NOMO-1 treated with DMSO at 0.1 percent for 48 hours (cell line): ENCODE measurements around the gene STK32C.

Experiments
- DNase-seq: peaks from one replicate; lab custom pipeline; 2025; ENCODE audit not compliant: unreplicated experiment; lab: John Stamatoyannopoulos, UW

STK32C gene

DNA sequence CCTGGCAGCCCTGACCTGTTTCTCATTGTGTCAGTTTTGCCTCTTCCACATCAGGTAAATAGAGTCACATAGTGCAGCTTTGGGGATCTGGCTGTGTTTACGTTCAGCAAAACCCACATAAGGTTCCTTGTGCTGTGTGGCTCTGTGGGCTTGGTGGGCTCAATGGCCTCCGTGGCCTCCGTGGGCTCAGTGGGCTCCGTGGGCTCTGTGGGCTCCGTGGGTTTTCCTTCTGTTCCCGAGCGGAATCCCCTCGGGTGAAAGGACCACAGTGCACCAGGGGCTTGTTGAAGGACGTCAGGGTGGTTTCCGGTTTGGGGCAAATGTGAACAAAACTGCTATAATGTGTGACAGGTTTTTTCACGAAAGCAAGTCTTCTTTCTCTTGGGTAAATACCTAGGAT lies 133.5 kb downstream of the STK32C start:
- no peak for DNase-seq

DNA sequence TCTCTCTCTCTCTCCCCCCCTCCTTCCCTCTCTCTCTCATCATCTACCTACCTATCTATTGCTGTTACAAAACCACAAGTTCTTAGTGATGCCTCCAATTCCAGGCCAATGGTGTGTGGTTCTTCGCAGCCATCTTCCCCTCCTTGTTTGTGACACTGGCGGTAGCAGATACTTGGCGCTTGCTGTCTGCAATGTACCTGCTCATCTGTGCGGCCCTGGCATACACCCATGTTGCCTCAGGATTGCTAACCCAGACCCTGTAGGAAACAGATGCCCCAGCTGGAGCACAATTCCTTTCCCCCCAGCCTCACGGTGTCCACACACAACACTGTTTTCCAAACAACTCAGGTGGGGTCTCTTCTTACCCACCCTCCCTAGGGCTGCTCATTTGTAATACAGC lies 134.6 kb downstream of the STK32C start:
- no peak for DNase-seq

DNA sequence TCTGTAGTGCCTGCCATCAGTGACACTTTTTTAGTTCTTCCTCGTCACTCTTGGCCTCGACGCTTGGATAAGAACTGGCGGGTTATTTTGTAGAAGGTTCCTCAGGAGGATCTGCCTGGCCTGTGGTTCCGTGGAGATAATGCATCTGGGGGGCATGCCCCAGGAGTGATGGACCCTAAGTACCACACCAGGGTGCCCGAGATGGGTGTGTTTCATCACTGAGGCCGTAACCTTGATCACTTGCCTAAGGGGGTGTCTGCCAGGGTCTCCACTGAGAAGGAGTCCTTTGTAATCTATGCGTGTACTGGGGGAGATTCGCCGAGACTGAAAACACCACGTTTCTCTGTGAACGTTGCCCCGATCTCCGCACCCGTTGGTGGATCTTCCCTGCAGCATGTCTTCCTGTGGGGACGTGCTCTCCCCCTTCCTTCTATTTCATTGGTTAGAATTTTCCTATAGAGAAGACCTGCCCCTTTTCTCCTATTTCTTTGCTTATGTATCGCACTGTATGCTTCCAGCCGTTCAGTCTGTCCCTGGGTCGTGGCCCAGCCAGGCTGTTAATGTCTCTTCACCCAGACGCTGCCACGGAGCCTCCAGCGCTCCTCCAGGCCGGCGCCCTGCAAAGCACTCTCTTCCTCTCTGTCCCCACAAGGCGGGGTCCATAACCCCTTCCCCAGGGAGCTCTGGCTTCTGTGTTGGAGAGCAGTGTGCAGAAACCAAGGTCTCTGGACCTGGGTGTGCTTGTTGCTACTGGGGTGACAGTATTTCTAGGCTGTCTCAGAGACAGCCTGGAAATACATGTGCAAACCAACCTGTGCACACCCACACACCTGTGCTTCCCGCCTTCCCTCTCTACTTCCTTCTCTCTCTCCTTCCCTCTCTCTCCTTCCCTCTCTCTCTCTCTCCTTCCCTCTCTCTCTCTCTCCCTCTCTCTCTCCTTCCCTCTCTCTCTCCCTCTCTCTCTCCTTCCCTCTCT lies 135.4 kb downstream of the STK32C start:
- DNase-seq, result no peak

DNA sequence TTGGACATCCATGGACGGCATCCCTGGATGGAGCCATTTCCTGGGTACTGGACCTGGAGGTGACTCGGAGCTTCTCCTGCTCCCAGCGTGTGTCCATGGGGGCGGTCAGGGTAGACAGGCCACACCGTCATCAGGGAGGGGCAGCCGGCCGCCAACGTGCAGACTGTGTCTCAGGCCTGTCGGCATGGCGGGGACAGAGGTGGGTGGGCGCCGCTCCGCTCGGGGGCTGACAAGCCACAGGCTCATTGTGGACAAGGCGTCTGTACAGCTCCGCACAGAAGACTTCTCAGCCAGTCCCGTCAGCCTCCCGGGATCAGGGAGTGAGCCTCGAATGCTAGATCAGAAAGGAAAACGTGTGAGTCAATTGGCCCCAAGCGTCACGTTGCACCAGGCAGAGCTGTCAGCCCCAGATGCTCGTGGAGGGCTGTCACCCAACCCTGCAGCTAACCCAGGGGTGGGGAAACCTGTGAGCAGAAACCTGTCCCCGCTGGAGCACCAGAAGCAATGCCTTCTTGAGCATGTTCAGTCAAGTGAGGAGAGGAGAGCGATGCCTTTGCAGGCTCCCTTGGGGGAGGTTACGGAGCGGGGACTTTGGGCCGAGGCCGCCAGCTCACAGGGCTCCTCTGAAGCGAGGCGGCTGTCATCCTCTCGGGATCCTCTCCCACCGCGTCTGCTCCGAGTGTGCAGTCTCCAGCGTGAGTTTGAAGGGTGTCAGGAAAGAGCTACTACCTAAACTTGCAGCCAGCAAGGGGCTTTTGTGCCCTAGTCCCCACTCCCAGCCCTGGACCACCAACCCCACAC lies 137.0 kb downstream of the STK32C start:
- no peak for DNase-seq

DNA sequence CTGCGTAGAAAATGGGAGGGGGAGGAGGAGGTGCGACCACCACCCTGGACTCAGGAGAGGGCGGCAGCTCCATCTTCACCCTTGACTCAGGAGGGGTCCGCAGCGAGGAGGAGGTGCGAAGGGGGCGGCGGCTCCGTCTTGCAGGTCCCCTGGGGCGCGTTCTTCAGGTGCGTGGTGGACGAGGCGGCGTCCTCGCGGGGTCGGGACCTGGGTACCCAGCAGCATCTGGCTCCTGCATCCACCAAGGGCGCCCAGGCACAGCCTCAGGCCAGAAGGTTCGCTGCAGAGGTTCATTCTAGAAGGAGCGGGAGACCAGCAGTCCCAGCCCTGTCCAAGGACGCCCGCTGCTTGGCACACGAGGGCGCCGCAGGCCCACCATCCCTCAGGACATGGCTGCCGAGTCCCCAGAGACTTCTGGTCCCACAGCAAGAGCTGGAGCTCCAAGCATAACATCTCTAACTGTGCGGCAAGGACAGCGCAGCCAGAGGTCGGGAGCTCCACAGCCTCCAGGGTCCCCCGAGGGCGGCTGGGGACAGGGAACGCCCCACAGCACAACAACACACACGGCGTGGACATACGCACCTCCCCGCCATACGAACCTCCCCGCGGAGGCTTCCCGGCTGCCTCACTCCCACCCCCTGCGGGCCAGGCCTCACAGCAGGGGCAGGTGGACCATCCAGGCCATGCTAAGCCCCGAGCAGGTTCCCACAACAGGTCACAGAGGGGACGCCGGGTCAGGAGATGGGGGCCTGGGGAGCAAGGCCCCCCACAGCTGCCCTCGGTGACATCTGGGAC lies 137.8 kb downstream of the STK32C start:
- DNase-seq, result no peak

DNA sequence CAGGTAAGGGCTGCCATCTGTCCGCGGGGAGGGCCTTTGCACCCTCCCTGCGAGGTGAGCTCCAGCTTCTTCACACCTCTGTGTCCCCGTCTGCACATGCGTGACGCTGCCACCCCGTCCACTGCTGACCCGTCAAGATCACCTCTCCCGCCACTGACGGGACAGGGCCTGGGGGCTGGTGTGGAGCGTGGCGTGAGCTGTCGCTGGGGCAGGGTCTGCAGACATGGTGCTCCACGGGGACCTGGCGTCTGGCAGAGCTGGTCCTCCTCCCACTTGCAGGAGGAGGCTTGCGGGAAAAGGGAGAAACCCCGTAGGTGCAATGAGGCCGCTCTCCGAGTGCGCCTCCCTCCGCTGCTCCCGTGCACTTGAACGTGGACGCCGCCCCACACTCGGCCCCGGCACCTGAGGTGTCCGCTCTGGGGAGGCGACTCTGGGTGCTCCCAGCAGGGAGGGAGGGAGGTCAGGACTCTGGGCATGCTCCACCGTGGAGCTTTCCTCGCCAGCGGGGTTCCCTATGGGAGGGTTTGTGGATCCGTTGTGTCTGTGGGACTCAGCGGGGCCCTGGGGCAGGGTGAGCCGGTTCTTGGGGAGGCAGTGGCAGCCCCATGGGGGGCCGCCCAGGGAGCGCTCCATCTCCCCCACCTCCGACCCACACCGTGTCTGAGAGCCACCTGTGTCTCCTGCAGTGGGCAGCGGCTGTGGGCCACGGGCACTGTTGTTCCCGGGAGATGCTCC lies 138.6 kb downstream of the STK32C start:
- no peak for DNase-seq

DNA sequence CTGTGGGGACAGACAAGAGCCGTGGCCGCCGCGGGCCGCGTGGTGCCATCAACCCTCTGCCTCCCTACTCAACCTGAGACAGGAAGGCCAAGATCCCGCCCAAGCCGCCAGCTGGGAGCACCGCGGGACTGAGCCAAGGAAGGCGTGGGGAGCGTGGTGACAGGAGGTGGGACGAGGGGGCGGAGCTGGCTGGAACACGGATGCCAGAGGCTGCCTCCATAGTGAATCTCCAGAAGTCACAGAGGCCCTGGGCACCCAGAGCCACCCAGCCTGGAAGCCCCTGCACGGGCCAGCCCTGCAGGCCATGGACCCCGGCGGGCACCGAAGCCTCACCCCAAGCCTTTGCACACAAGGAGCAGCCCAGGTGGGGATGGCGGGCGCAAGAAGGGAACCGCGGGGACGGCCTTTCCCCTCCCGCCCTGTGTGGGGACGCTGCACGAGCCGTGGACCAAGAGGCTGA lies 139.1 kb downstream of the STK32C start:
- DNase-seq, result no peak

DNA sequence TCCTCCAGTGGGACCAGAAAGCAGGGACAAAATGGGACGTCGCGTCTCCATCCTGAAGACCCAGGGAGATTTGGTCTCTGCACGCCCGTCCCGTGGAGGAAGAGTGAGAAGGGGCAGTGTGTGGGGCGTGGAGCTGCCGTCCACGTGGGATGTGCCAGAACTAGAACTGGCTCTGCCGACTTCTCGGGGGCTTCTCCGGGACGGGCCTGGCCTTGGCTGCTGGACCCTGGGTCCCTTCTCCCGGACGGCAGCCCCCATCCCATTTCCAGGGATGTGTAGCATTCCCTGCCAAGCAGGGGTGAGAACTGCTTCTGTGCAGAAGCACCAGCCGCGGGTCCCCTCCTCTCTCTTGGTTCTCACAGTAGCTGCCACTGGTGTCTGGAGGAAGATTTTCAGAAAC lies 139.8 kb downstream of the STK32C start:
- DNase-seq, result no peak

DNA sequence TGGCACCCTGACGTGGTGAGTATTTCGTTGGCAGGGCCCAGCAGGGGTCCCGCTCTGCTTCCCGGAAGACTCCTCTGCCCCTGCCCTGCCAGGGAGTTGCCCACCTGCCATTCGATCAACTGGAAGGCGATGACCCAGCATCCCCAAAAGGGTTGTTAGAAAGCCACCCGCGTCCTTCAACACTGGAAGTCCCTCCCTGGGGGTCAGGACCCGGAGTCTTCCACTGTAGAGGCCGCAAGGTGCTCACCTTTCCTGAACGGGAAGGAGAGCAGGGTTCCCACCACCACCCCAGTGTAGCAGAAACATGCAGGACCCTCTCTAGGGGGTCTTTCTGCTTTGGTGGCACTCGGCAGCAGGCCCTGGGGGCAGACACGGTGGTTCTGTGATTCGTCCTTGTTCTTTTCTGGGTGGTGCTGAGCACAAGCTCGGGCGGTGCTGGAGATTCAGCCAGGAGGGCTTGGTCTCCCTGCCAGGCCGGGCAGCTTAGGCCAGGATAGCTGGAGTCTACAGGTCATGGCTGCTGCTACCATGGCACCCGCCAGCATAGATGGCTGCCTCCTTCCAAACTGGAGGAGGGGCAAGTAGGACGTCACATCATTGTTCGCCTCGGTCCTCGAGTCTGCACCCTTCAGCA lies 140.6 kb downstream of the STK32C start:
- no peak for DNase-seq

DNA sequence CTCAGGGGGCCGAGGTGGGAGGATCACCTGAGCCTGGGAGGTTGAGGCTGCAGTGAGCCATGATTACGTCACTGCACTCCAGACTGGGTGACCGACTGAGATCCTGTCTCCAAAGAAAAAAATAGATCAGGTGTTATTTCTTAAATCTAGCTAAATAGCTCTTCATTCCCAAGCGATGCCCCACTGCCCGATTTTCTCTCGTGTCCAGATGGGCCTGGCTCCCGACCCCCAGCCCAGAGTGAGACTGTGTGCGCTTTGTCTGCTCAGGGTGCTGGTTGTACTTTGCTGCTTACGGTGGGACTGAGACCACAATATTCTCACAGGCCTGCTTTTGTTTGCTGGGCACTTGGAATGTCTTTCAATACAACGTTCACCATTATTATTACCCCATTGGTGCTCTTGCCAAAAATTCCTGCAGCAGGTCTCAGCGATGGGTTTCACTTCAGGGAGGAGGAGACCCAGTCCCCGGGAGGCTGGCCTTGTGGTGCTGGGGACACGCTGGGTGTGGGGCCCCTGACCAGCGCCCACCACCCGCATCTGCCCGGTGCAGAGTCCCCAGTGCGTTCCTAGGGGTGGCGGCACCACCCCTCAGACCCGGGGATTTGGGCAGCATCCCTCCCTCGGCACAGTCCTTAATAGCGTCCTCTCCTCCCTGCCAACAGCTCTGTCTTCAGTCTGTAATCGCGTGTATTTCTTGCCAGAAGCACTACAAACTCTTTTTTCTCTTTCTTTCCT lies 141.4 kb downstream of the STK32C start:
- DNase-seq, result no peak

DNA sequence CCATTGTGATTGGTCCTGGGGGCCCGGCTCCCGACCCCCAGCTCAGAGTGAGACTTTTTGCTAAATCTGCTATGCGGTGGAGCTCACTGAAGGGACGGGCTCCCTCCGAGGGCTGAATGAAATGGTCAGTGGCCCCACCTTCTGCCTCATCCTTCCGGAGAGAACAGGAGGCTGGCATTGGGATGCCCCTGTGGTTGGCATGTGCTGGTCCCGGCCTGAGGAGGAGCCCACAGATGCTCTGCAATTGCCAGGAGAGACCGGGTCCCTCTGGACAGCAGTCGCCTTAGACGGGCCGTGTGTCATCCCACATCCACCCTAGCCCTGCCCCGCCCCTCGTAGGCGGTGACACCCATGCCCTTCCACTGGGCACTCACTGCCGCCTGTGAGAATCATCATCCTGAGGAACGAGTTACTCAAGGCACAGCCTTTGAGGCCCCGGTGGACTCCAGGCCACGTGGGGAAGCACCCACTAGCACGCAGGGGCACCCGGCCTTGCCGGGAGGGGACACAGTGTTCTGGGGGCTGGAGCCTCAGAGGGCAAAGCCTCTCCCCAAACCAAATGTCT lies 142.3 kb downstream of the STK32C start:
- DNase-seq, result no peak

DNA sequence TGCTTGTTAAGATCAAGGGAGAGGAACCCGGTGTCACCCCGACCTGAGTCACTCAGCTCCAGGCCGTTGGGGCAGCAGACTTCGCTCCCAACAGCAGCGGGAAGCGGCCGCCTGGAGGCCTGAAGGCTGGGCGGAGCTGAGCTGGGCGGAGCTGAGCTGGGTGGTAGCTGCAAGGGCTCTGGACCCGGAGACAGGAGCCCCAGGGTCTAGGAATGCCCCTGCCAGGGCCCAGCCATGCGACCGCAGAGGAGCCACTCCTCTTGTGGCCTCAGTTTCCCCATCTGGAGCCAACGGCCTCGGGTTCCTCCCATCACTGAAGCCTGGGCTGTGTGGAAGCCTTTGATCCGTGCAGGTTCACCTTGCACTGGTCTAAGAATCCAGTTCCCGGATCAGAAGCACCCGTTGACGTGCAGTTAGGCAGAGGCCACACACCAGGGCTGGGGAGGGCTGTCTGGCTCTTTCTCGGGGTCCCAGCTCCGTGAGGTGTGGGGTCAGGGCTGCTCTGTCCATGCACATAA lies 142.9 kb downstream of the STK32C start:
- no peak for DNase-seq

DNA sequence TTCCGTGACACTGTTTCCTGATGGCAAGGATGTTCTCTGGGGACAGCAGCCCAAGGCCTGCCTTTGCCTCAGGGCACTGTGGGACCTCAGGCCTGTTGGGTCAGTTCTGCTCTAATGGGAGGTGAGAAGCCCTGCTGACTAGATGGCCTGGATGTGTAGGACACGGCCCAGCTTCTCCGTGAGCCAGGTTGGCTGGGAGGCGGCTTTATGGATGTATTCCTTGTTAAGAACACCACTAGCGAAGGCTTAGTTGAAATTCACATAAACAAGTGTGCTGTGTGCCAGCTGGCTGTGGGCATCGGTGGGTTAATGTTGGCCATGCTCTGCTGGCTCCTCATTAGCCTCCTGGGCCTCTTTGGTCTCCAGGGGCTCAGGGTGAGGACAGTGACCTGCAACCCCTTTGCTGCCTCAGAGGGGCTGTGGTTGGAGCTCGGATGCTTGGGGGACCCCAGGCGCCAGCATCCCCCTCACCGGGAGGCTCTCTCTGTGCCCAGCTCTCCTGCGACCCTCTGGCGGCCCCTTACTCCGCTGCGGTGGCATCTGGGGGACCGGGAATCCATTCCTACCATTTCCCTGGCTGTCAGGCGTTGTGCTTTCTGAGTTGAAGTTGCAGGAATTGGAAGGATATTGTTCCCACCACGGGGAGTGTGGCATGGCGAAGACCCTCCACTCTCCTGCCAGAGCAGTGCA lies 143.8 kb downstream of the STK32C start:
- no peak for DNase-seq

DNA sequence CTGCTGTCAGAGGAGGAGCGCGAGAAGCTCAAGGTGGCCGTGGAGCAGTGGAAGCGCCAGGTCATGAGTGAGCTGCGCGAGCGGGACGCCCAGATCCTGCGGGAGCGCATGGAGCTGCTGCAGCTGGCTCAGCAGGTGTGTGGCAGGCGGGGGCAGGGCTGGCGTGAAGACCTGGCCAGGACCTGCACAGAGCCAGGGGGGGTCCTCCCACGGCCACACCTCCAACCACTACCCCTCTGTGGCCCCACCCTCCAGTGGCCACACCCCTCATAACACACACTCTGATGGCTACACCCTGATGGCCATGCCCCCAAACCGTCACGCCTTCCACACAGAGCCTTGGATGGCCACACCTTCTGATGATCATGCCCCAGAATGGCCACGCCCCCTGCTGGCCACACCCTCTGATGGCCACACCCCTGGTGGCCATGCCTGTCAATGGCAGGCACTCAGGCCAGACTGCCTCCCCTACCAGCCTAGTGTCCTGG lies 144.4 kb downstream of the STK32C start:
- no peak for DNase-seq

DNA sequence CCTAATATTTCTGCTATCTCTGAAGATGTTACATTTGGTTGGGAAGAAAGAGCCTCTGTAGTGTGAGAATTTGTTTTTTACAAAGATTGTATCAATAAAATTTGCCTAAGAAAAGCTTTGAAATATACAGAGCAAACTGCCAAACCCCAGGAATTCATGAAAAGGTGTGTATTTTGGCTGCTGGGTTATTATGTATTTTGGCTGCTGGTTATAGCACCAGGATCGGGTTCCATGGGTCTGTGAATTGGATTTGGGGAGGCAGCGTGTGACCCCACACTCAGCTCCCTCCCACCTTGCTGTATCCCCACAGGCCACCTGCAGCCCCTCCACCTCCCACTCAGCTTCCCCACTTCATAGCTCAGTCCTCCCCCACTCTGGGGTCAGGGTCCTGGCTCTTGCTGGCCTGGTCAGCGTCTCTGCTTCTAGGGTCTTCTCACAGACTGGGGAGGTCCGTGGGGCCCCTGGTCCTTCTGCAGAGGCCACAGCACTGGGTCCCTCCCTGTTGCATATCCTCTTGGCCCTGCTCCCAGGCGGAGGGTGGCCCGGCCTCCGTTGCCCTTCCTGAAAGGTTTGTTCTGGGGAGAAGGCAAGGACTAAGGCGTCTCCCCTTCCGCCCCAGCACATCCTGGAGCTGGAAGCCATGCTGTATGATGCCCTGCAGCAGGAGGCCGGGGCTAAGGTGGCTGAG lies 145.0 kb downstream of the STK32C start:
- no peak for DNase-seq

DNA sequence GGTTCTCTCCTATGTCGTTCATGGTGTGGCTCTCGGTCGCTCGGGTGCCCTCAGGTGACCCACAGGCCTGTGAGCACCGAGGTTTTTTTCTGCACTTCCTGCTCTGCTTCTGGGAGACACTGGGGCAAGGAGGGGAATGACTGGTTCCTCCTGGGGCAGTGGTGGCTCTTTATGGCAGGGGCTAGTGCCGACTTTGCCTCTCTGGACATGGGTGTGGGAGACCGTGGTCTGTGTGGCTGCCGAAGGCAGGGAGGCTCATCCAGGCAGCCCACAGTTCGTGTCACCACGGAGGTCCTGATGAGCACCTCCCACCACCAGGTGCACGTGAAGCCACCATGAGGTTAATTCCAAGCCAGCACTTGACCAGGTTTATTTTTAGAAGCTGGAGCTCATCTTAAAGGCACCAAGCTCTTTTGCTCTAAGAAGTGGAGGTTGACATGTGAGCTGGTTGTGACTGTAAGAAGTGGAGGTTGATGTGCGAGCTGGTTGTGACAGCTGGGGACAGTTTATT lies 145.7 kb downstream of the STK32C start:
- no peak for DNase-seq
